GM21526 (cell line): ENCODE results near the gene PLB1.

Experiments used
- ATAC-seq: cut with Tn5 transposase; IDR thresholded peaks from one replicate; pipeline ENCODE4 v1.9.1; 2021; ENCODE audit warnings: moderate library complexity; ENCODE audit not compliant: unreplicated experiment, low FRiP score

PLB1 gene

GRCh38 chr2:28556303-28556702 is 60.4 kb downstream of the PLB1 start:
- no peak for ATAC-seq

GRCh38 chr2:28557389-28558131 is 61.7 kb downstream of the PLB1 start:
- ATAC-seq: no peak

GRCh38 chr2:28558158-28558820 is 62.4 kb downstream of the PLB1 start:
- no peak for ATAC-seq

- ATAC-seq: no peak
Observed at GRCh38 chr2:28558918-28559317, 63.1 kb downstream of the PLB1 start.

- no peak for ATAC-seq
Observed at GRCh38 chr2:28563869-28564268, 68.0 kb downstream of the PLB1 start.

- ATAC-seq: no peak
Observed at GRCh38 chr2:28564346-28564745, 68.5 kb downstream of the PLB1 start.

- ATAC-seq: no peak
Observed at GRCh38 chr2:28565033-28565432, 69.2 kb downstream of the PLB1 start.

GRCh38 chr2:28565720-28566295 is 69.9 kb downstream of the PLB1 start:
- ATAC-seq: no peak

GRCh38 chr2:28566521-28567041 is 70.7 kb downstream of the PLB1 start:
- ATAC-seq: peak; percentile 95

- ATAC-seq: no peak
Observed at GRCh38 chr2:28567061-28567471, 71.2 kb downstream of the PLB1 start.

GRCh38 chr2:28568036-28568435 is 72.2 kb downstream of the PLB1 start:
- no peak for ATAC-seq

GRCh38 chr2:28568533-28568932 is 72.7 kb downstream of the PLB1 start:
- ATAC-seq: no peak

- ATAC-seq: no peak
Observed at GRCh38 chr2:28570431-28570830, 74.6 kb downstream of the PLB1 start.

GRCh38 chr2:28576714-28577113 is 80.9 kb downstream of the PLB1 start:
- no peak for ATAC-seq

GRCh38 chr2:28577791-28578680 is 82.2 kb downstream of the PLB1 start:
- ATAC-seq: no peak

GRCh38 chr2:28578774-28579173 is 82.9 kb downstream of the PLB1 start:
- ATAC-seq: no peak

GRCh38 chr2:28579606-28580005 is 83.7 kb downstream of the PLB1 start:
- no peak for ATAC-seq

- ATAC-seq: no peak
Observed at GRCh38 chr2:28580078-28580477, 84.2 kb downstream of the PLB1 start.

- no peak for ATAC-seq
Observed at GRCh38 chr2:28581312-28581711, 85.5 kb downstream of the PLB1 start.

GRCh38 chr2:28582152-28582551 is 86.3 kb downstream of the PLB1 start:
- ATAC-seq: no peak

GRCh38 chr2:28582595-28582994 is 86.7 kb downstream of the PLB1 start:
- ATAC-seq: no peak
